ENCODE measurements around the gene C10orf71.

DNA sequence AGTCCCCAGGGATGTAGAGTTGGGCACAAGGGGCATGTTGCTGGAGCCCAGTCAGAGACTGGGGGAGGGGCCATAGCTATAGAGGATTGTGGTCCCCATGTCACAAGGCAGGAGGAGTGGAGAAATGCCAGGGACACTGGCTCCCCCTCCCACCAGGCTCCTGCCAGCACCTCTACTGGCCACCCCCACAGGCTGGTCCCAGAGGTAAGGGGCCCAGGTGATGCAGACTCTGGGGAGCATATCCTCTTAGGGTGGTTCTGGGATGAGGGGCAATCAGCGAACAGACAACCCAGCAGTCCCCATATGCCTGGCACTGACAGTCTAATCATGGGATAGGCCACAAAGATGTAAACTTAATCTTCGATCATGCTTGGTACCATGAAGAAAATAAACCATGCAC lies 21.2 kb downstream of the C10orf71 start:
- TF ChIP-seq, protein P1, sequence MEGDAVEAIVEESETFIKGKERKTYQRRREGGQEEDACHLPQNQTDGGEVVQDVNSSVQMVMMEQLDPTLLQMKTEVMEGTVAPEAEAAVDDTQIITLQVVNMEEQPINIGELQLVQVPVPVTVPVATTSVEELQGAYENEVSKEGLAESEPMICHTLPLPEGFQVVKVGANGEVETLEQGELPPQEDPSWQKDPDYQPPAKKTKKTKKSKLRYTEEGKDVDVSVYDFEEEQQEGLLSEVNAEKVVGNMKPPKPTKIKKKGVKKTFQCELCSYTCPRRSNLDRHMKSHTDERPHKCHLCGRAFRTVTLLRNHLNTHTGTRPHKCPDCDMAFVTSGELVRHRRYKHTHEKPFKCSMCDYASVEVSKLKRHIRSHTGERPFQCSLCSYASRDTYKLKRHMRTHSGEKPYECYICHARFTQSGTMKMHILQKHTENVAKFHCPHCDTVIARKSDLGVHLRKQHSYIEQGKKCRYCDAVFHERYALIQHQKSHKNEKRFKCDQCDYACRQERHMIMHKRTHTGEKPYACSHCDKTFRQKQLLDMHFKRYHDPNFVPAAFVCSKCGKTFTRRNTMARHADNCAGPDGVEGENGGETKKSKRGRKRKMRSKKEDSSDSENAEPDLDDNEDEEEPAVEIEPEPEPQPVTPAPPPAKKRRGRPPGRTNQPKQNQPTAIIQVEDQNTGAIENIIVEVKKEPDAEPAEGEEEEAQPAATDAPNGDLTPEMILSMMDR (IDR thresholded peaks at IDR 0.05) = no peak
- no peak for TF ChIP-seq SIN3A (IDR thresholded peaks at IDR 0.05; ENCODE audit: borderline replicate concordance, insufficient read depth, low read depth, low read length)
- TF ChIP-seq POLR2AphosphoS5 (IDR thresholded peaks at IDR 0.05; ENCODE audit: low read depth, low read length) = no peak
- TF ChIP-seq, protein P2, sequence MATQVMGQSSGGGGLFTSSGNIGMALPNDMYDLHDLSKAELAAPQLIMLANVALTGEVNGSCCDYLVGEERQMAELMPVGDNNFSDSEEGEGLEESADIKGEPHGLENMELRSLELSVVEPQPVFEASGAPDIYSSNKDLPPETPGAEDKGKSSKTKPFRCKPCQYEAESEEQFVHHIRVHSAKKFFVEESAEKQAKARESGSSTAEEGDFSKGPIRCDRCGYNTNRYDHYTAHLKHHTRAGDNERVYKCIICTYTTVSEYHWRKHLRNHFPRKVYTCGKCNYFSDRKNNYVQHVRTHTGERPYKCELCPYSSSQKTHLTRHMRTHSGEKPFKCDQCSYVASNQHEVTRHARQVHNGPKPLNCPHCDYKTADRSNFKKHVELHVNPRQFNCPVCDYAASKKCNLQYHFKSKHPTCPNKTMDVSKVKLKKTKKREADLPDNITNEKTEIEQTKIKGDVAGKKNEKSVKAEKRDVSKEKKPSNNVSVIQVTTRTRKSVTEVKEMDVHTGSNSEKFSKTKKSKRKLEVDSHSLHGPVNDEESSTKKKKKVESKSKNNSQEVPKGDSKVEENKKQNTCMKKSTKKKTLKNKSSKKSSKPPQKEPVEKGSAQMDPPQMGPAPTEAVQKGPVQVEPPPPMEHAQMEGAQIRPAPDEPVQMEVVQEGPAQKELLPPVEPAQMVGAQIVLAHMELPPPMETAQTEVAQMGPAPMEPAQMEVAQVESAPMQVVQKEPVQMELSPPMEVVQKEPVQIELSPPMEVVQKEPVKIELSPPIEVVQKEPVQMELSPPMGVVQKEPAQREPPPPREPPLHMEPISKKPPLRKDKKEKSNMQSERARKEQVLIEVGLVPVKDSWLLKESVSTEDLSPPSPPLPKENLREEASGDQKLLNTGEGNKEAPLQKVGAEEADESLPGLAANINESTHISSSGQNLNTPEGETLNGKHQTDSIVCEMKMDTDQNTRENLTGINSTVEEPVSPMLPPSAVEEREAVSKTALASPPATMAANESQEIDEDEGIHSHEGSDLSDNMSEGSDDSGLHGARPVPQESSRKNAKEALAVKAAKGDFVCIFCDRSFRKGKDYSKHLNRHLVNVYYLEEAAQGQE (IDR thresholded peaks at IDR 0.05; ENCODE audit: insufficient read depth in 1 of 2, low read depth in 2 of 2, low read length in 1 of 2) = no peak
